ENCODE data around the gene MAP4K4.

DNA sequence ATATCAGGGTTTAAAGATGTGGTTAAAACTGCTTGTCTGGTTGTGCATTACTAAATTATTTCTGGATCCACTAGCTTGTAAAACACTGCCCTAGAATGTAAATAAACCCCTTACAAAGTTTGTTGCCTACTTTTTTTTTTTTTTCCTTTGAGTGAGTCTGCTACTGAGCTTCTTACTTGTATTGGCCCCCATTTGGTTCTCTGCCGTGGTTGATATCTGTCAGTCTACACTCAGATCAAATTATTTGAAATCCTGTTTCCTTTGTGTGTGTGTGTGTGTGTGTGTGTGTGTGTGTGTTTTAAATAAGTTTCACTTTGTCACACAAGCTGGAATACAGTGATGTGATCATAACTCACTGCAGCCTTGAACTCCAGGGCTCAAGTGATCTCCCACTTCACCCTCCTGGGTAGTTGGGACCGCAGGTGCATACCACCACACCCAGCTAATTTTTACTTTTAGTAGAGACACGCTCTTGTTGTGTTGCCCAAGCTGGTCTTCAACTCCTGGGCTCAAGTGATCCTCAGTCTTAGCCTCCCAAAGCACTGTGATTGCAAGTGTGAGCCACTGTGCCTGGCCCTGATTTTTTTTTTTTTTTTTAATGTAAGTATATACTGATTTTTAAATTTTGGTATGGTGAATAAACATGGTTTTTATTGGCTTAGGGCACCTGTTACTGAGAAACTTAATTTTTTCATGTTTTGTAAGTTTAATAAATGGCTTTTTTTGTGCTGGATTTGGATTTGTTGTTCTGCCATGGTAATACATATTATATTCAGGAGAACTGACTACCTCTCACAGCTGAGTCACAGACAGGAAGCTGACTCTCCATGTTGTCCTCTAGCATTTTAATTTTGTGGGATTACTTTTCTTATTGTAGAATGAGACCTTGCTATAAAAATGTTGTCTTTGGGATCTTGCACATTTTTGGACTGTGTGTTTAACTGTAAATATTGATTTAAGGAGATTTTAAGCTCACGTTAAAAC, 48.5 kb downstream of the MAP4K4 start:
- no peak for TF ChIP-seq EZH2phosphoT487 (IDR thresholded peaks at IDR 0.05; ENCODE audit: insufficient read depth, low read depth)
- TF ChIP-seq EZH2 (IDR thresholded peaks at IDR 0.05; ENCODE audit: insufficient read depth, poor library complexity, severe bottlenecking): no peak

All from GM23248 (cell line).